Osteocyte (in vitro differentiated cells): ENCODE results near the gene ATP10B. TPM values are rescaled to one million over a fixed set of nuclear protein-coding genes. Genes with fewer than 3 reads are reported as not detected.

Experiments
- DNase-seq: peaks from one replicate; pipeline ENCODE4 v3.0.0; 2021; ENCODE audit warnings: mixed read lengths; ENCODE audit not compliant: unreplicated experiment; ENCODE audit errors: extremely low spot score
- H3K27ac Mint-ChIP-seq: one replicate; pipeline ENCODE4 v1.8.0; 2021; ENCODE audit warnings: mild to moderate bottlenecking, mixed read lengths; ENCODE audit not compliant: unreplicated experiment
- H3K27me3 Mint-ChIP-seq: one replicate; pipeline ENCODE4 v1.8.0; 2021; ENCODE audit warnings: mixed read lengths; ENCODE audit not compliant: unreplicated experiment
- H3K36me3 Mint-ChIP-seq: one replicate; pipeline ENCODE4 v1.8.0; 2021; ENCODE audit warnings: mixed read lengths; ENCODE audit not compliant: unreplicated experiment
- H3K4me1 Mint-ChIP-seq: one replicate; pipeline ENCODE4 v1.8.0; 2021; ENCODE audit warnings: mixed read lengths; ENCODE audit not compliant: unreplicated experiment
- H3K4me3 Mint-ChIP-seq: one replicate; pipeline ENCODE4 v1.8.0; 2021; ENCODE audit warnings: mild to moderate bottlenecking, moderate library complexity, mixed read lengths; ENCODE audit not compliant: unreplicated experiment
- H3K9me3 Mint-ChIP-seq: one replicate; pipeline ENCODE4 v1.8.0; 2021; ENCODE audit warnings: mixed read lengths; ENCODE audit not compliant: unreplicated experiment
- CTCF ChIP-seq: fragments of 200-600 bp; sonication (generic); IDR thresholded peaks from 2 replicates; pipeline ENCODE4 v1.5.0; 2021; ENCODE audit warnings: antibody characterized with exemption, mild to moderate bottlenecking, moderate library complexity
- total RNA-seq: library from RNA; stranded (reverse); gene quantifications from 2 replicates; pipeline ENCODE4 v1.2.1, GENCODE V29; 2021

Gene ATP10B
- total RNA-seq, 1 donor from 2014 or later: not detected

DNA sequence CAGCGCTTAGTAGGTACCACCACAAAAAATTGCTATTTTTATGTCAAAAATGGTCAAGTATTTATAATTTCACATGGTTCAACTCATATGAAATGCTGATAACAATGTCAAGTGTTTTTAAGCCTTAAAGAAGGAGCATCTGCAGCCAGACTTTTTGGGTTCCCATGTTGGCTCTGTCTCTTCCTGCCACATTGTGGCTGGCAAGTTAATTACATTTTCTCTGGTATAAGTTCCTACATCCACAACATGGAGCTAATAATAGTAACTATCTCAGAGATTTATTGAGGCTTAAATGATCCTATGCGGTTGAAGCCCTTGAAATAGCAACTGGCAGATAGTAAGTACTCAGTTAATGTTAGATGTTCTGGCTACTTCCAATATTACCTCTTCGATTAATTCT, 5.4 kb downstream of the ATP10B start:
- no peaks in the 10 kb centered on the region for H3K9me3 Mint-ChIP-seq
- H3K27ac Mint-ChIP-seq: no peak overlapping the region
- no peak for DNase-seq
- no peak overlapping the region for H3K4me3 Mint-ChIP-seq
- no peaks in the 10 kb centered on the region for H3K4me1 Mint-ChIP-seq
- H3K36me3 Mint-ChIP-seq: no peaks in the 10 kb centered on the region
- no peak for TF ChIP-seq CTCF
- no peaks in the 10 kb centered on the region for H3K27me3 Mint-ChIP-seq

DNA sequence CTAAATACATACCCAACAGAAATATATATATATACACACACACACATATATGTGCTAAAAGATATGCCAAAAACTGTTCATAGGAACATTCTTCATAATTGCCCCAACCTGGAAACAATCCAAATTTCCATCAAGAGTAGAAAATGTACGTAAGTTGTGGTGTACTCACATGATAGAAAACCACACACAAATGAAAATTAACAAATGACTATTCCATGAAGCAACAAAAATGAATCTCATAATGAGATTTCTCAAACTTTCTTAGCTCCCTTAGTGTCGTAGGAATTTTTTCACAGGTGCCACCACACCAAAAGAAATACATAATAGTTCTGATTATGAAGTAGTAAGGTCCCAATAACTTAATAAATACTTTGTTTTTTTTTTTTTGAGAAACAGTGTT, 7.8 kb downstream of the ATP10B start:
- no peak for TF ChIP-seq CTCF
- H3K4me1 Mint-ChIP-seq: no peaks in the 10 kb centered on the region
- H3K36me3 Mint-ChIP-seq: no peaks in the 10 kb centered on the region
- H3K27ac Mint-ChIP-seq: no peak overlapping the region
- no peak for DNase-seq
- no peaks in the 10 kb centered on the region for H3K27me3 Mint-ChIP-seq
- no peak overlapping the region for H3K4me3 Mint-ChIP-seq
- no peaks in the 10 kb centered on the region for H3K9me3 Mint-ChIP-seq

DNA sequence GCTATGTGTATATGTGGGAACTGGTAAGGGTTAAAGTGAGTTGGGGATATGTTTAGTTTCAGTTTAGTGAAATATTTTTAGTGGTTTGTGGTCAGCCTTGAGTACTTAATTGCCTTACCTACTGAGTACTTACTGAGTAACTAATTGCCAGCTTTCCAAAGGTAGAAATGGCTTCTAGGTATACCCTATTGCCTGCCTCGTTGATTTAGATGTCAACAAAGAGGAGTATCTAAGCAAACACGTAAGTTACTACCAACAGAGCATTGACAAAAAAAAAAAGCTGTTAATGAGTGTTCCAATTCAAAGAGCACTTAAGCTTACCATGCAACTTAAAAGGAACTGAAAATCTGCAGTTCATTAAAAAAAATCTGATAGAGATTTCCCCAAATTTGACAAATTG, 8.8 kb downstream of the ATP10B start:
- H3K36me3 Mint-ChIP-seq: no peaks in the 10 kb centered on the region
- DNase-seq: no peak
- H3K4me1 Mint-ChIP-seq: no peaks in the 10 kb centered on the region
- no peak overlapping the region for H3K4me3 Mint-ChIP-seq
- H3K27me3 Mint-ChIP-seq: no peaks in the 10 kb centered on the region
- no peaks in the 10 kb centered on the region for H3K9me3 Mint-ChIP-seq
- no peak for TF ChIP-seq CTCF
- no peak overlapping the region for H3K27ac Mint-ChIP-seq

GRCh38 chr5:160837749-160838593, 14.0 kb downstream of the ATP10B start:
- TF ChIP-seq CTCF: no peak
- no peaks in the 10 kb centered on the region for H3K4me1 Mint-ChIP-seq
- no peak overlapping the region for H3K27ac Mint-ChIP-seq
- no peaks in the 10 kb centered on the region for H3K36me3 Mint-ChIP-seq
- no peaks in the 10 kb centered on the region for H3K27me3 Mint-ChIP-seq
- peaks cover 6% of the 10 kb centered on the region for H3K9me3 Mint-ChIP-seq
- no peak for DNase-seq
- no peak overlapping the region for H3K4me3 Mint-ChIP-seq

DNA sequence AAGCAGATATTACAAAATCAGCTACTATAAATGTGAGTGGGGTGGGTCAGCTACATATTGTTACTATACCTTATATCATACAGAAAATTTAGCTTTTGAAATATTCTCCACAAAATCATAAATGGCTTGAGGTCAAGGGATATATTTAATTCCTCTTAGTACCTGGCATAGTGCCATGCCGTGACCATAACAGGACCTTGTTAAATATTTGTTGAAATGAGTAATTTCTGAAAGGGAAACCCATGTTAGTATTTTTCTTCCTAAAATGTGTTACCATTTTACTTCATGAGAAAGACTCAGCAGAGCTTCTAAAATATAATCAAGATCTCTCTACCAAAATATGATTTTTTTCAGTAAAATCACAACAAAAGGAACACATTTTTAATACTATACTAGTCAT, 14.8 kb downstream of the ATP10B start:
- no peaks in the 10 kb centered on the region for H3K27me3 Mint-ChIP-seq
- no peak overlapping the region for H3K27ac Mint-ChIP-seq
- no peaks in the 10 kb centered on the region for H3K36me3 Mint-ChIP-seq
- no peak overlapping the region for H3K4me3 Mint-ChIP-seq
- no peak for DNase-seq
- peaks cover 12% of the 10 kb centered on the region for H3K9me3 Mint-ChIP-seq
- H3K4me1 Mint-ChIP-seq: no peaks in the 10 kb centered on the region
- TF ChIP-seq CTCF: no peak
